ENCODE results near the gene FHIT. TPM values are rescaled to one million over a fixed set of nuclear protein-coding genes. Genes with fewer than 3 reads are reported as not detected.

Gene FHIT
- total RNA-seq, 1 donor from 2014 or later = 5.7 TPM

- Mint-ChIP-seq H3K27ac (no peak overlapping the region), H3K36me3 (no peaks in the 10 kb centered on the region), H3K4me1 (no peaks in the 10 kb centered on the region), H3K9me3 (no peaks in the 10 kb centered on the region), H3K4me3 (no peak overlapping the region), H3K27me3 (ENCODE audit: insufficient read depth, low read depth) (no peaks in the 10 kb centered on the region)
- DNase-seq (ENCODE audit: low spot score) = no peak
- no peaks in the 10 kb centered on the region for H3K4me1 ChIP-seq
- no peaks in the 10 kb centered on the region for H3K9me3 ChIP-seq (ENCODE audit: low read depth)
- H2AFZ ChIP-seq (replicated peaks) = no peak overlapping the region
- TF ChIP-seq CTCF (IDR thresholded peaks at IDR 0.05) (no peak), EZH2 (IDR thresholded peaks at IDR 0.05) (no peak), EZH2phosphoT487 (IDR thresholded peaks at IDR 0.05) (no peak)
- H3K79me2 ChIP-seq (ENCODE audit: low read depth) = no peaks in the 10 kb centered on the region
- no peaks in the 10 kb centered on the region for H4K20me1 ChIP-seq (ENCODE audit: low read depth)
- H3K9ac ChIP-seq = no peak overlapping the region
- H3K27ac ChIP-seq = no peak overlapping the region
- no peaks in the 10 kb centered on the region for H3K27me3 ChIP-seq
- H3K36me3 ChIP-seq = no peaks in the 10 kb centered on the region
- H3K4me2 ChIP-seq = no peak overlapping the region
- no peak overlapping the region for H3K4me3 ChIP-seq
- H3F3A ChIP-seq (ENCODE audit: low read depth) = no peaks in the 10 kb centered on the region
These were observed 1000.4 kb downstream of the FHIT start for GRCh38 chr3:60250810-60251209.

GRCh38 chr3:60250206-60250605, 1001.0 kb downstream of the FHIT start:
- no peaks in the 10 kb centered on the region for H3K4me1 Mint-ChIP-seq
- no peak overlapping the region for H3K4me3 Mint-ChIP-seq
- H2AFZ ChIP-seq (replicated peaks) = no peak overlapping the region
- H3K27me3 Mint-ChIP-seq (ENCODE audit: insufficient read depth, low read depth) = no peaks in the 10 kb centered on the region
- no peaks in the 10 kb centered on the region for H3K9me3 ChIP-seq (ENCODE audit: low read depth)
- H3K9me3 Mint-ChIP-seq = no peaks in the 10 kb centered on the region
- no peaks in the 10 kb centered on the region for H3F3A ChIP-seq (ENCODE audit: low read depth)
- no peak overlapping the region for H3K4me2 ChIP-seq
- no peaks in the 10 kb centered on the region for H3K36me3 Mint-ChIP-seq
- no peak overlapping the region for H3K9ac ChIP-seq
- no peak overlapping the region for H3K27ac ChIP-seq
- no peaks in the 10 kb centered on the region for H4K20me1 ChIP-seq (ENCODE audit: low read depth)
- no peak for DNase-seq (ENCODE audit: low spot score)
- no peaks in the 10 kb centered on the region for H3K36me3 ChIP-seq
- H3K4me3 ChIP-seq = no peak overlapping the region
- H3K27me3 ChIP-seq = no peaks in the 10 kb centered on the region
- no peak overlapping the region for H3K27ac Mint-ChIP-seq
- TF ChIP-seq CTCF (IDR thresholded peaks at IDR 0.05) = no peak
- no peak for TF ChIP-seq EZH2phosphoT487 (IDR thresholded peaks at IDR 0.05)
- no peak for TF ChIP-seq EZH2 (IDR thresholded peaks at IDR 0.05)
- no peaks in the 10 kb centered on the region for H3K4me1 ChIP-seq
- H3K79me2 ChIP-seq (ENCODE audit: low read depth) = no peaks in the 10 kb centered on the region

GRCh38 chr3:60246361-60246760, 1004.9 kb downstream of the FHIT start:
- Histone ChIP-seq H3K36me3 (no peaks in the 10 kb centered on the region), H3K4me2 (no peak overlapping the region), H2AFZ (replicated peaks) (no peak overlapping the region), H3K27me3 (no peaks in the 10 kb centered on the region), H3K27ac (no peak overlapping the region), H3K79me2 (ENCODE audit: low read depth) (no peaks in the 10 kb centered on the region), H3K4me1 (peaks cover 4% of the 10 kb centered on the region), H3K9me3 (ENCODE audit: low read depth) (no peaks in the 10 kb centered on the region), H4K20me1 (ENCODE audit: low read depth) (no peaks in the 10 kb centered on the region), H3K4me3 (no peak overlapping the region), H3F3A (ENCODE audit: low read depth) (no peaks in the 10 kb centered on the region), H3K9ac (no peak overlapping the region)
- TF ChIP-seq EZH2 (IDR thresholded peaks at IDR 0.05) (no peak), CTCF (IDR thresholded peaks at IDR 0.05) (no peak), EZH2phosphoT487 (IDR thresholded peaks at IDR 0.05) (no peak)
- H3K9me3 Mint-ChIP-seq = no peaks in the 10 kb centered on the region
- no peak overlapping the region for H3K4me3 Mint-ChIP-seq
- H3K36me3 Mint-ChIP-seq = no peaks in the 10 kb centered on the region
- no peaks in the 10 kb centered on the region for H3K27me3 Mint-ChIP-seq (ENCODE audit: insufficient read depth, low read depth)
- H3K27ac Mint-ChIP-seq = no peak overlapping the region
- no peak for DNase-seq (ENCODE audit: low spot score)
- H3K4me1 Mint-ChIP-seq = no peaks in the 10 kb centered on the region

Measured in neural progenitor cell (in vitro differentiated cells).